ENCODE results near the gene CNMD.

Gene CNMD

DNA sequence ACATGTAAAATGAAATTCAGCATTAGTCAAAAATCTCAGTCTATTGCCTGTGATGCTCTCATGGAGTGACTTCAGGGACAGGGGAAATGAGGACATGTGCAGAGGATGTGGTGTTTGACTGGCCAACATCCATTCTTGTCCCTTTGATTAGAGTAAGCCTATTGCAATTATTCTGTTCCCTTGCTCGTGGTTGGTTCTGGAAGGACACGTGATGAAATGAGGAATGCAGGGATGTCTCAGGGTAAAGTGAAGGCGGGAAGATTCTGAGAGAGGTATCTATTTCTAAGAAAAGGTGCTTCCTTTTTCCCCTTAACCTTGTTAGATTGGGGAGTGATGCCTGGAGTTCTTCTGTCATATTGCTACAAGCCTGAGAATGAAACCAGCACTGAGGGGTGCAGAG is 37.1 kb upstream of the CNMD start:
- Histone ChIP-seq H3K4me3 (ENCODE audit: low read depth, low read length) (no peak overlapping the region), H3K4me1 (ENCODE audit: control insufficient read depth, insufficient read depth, low read length) (no peaks in the 10 kb centered on the region), H3K27ac (ENCODE audit: low read depth, low read length) (no peak overlapping the region), H3K9me3 (ENCODE audit: control insufficient read depth, insufficient read depth, low read depth, low read length) (no peaks in the 10 kb centered on the region), H3K36me3 (ENCODE audit: control insufficient read depth, insufficient read depth, low read length) (no peaks in the 10 kb centered on the region), H3K9ac (ENCODE audit: low read length) (no peak overlapping the region), H3K27me3 (ENCODE audit: control insufficient read depth, insufficient read depth, low read length) (no peaks in the 10 kb centered on the region)

DNA sequence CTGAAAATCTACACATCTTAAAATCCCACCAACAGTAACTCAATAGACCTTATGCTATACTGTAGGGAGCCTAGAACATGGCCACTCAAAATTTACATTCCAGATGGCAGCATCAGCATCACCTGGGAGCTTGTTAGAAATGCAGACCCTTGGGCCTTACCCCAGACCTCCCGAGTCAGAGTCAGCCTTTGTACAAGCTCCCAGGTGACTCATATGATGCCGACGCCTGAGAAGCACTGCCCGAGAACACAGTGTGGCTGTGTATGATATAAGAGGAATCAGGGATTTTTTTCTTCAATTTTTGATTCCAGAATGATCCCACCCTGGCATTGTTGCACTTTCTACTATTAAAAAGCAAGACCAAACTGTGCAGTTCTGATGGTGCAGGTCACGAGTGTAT is 35.9 kb upstream of the CNMD start:
- H3K27ac ChIP-seq (ENCODE audit: low read depth, low read length) = no peak overlapping the region
- no peak overlapping the region for H3K9ac ChIP-seq (ENCODE audit: low read length)
- no peaks in the 10 kb centered on the region for H3K36me3 ChIP-seq (ENCODE audit: control insufficient read depth, insufficient read depth, low read length)
- H3K9me3 ChIP-seq (ENCODE audit: control insufficient read depth, insufficient read depth, low read depth, low read length) = no peaks in the 10 kb centered on the region
- no peaks in the 10 kb centered on the region for H3K4me1 ChIP-seq (ENCODE audit: control insufficient read depth, insufficient read depth, low read length)
- no peaks in the 10 kb centered on the region for H3K27me3 ChIP-seq (ENCODE audit: control insufficient read depth, insufficient read depth, low read length)
- H3K4me3 ChIP-seq (ENCODE audit: low read depth, low read length) = no peak overlapping the region

DNA sequence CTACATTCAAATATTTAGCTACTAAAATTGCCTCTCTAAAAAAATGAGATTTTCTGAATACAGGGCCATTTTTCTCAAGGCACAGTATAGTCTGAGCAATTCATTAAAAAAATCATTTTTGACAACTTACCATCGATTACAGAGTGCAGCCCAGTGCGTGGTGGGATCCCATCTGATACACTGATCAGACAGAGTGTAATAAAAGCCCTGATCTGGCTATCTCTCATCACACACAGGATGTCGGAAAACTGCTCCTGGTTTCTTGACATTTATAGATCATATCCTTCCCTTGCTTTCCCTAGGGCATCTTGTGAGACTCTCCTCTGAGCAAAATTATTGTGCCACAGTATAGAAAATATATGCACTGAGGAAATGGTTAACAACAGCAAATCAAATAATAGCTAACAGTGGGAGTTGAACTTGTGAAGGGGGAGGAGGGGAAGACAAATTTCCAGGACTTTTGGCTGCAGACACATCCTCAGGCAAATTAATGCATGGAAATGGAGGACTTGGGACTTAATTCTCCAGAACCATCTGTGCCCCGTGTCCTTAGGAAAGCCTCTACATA is 28.4 kb upstream of the CNMD start:
- H3K4me3 ChIP-seq (ENCODE audit: low read depth, low read length) = no peak overlapping the region
- H3K9ac ChIP-seq (ENCODE audit: low read length) = no peak overlapping the region
- no peaks in the 10 kb centered on the region for H3K4me1 ChIP-seq (ENCODE audit: control insufficient read depth, insufficient read depth, low read length)
- no peaks in the 10 kb centered on the region for H3K27me3 ChIP-seq (ENCODE audit: control insufficient read depth, insufficient read depth, low read length)
- no peaks in the 10 kb centered on the region for H3K9me3 ChIP-seq (ENCODE audit: control insufficient read depth, insufficient read depth, low read depth, low read length)
- no peak overlapping the region for H3K27ac ChIP-seq (ENCODE audit: low read depth, low read length)
- no peaks in the 10 kb centered on the region for H3K36me3 ChIP-seq (ENCODE audit: control insufficient read depth, insufficient read depth, low read length)

DNA sequence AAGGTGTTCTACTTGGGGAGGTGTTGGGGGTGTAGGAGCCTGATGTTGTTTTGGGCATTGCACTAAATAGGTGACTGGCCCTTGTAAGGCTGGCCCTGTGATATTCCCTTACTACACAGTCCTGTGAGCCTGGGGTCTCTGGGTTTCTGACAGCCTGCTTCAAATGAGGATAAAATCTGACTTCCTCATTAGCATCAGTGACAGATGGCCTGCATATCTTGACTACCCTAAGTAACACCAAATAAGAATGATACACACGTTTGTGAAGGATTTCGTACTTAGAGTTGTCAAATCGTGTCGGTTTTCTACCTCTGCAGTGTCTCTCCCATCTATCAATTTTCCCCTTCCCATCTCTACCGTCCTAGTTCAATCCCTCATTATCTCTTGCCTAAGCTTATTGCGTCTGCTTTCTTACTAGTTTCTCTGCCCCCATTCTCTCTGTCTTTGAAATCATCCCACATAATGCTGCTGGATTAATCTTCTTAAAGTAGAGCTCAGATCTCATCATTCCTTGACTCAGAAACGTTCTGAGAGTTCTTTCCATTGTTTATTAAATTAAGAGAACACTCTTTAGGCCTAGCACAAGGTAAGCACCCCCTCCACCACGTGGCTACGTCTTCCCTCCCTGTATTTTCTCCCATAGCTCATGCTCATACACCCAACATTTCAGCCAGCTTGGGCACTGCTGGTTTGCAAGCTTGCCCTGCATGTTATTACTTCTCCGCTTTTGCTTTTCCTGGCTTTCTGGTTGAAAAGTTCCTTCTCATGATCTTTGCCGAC is 26.2 kb upstream of the CNMD start:
- no peak overlapping the region for H3K27ac ChIP-seq (ENCODE audit: low read depth, low read length)
- H3K9me3 ChIP-seq (ENCODE audit: control insufficient read depth, insufficient read depth, low read depth, low read length) = no peaks in the 10 kb centered on the region
- no peaks in the 10 kb centered on the region for H3K27me3 ChIP-seq (ENCODE audit: control insufficient read depth, insufficient read depth, low read length)
- H3K4me3 ChIP-seq (ENCODE audit: low read depth, low read length) = no peak overlapping the region
- no peaks in the 10 kb centered on the region for H3K36me3 ChIP-seq (ENCODE audit: control insufficient read depth, insufficient read depth, low read length)
- no peaks in the 10 kb centered on the region for H3K4me1 ChIP-seq (ENCODE audit: control insufficient read depth, insufficient read depth, low read length)
- no peak overlapping the region for H3K9ac ChIP-seq (ENCODE audit: low read length)

DNA sequence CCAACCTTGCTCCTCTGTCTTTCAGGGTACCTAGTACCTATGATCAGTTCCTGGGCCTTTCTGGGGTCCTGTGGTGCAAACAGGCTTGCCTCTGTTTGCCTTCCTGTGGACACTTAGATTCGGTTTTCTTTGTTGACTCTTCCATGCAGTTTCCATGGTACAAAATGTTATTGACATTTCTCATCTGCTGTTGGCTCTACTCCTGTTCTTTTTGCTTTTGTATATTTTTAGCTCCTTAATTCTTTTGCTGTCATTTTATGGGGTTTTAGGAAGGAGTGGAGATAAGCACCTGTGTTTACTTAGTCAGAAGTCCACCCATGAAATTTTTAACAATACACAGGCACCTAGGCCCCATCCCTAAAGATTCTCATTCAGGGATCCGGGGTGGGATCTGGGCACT is 20.5 kb upstream of the CNMD start:
- Histone ChIP-seq H3K4me3 (ENCODE audit: low read depth, low read length) (no peak overlapping the region), H3K27me3 (ENCODE audit: control insufficient read depth, insufficient read depth, low read length) (no peaks in the 10 kb centered on the region), H3K27ac (ENCODE audit: low read depth, low read length) (no peak overlapping the region), H3K9me3 (ENCODE audit: control insufficient read depth, insufficient read depth, low read depth, low read length) (no peaks in the 10 kb centered on the region), H3K9ac (ENCODE audit: low read length) (no peak overlapping the region), H3K36me3 (ENCODE audit: control insufficient read depth, insufficient read depth, low read length) (no peaks in the 10 kb centered on the region), H3K4me1 (ENCODE audit: control insufficient read depth, insufficient read depth, low read length) (no peaks in the 10 kb centered on the region)

DNA sequence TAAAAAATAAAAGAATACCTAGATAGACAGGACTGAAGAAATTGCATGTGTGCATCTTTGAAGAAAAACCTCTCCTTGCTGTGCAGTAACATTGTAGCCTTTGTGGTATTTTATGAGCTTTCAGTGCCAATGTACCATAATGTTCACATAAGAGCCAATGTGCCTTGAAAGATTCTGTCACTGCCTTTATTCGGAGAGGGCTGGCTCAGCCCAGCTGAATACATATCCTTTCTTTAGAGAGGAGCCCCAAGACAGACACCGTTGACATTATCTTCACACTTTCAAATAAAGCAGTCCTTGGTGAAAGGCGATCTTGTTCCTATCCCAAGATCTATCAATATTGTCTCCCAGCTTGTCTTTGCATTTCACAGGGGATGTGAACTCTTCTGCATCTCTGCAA is 18.5 kb upstream of the CNMD start:
- H3K9ac ChIP-seq (ENCODE audit: low read length) = no peak overlapping the region
- H3K36me3 ChIP-seq (ENCODE audit: control insufficient read depth, insufficient read depth, low read length) = no peaks in the 10 kb centered on the region
- no peaks in the 10 kb centered on the region for H3K9me3 ChIP-seq (ENCODE audit: control insufficient read depth, insufficient read depth, low read depth, low read length)
- no peak overlapping the region for H3K4me3 ChIP-seq (ENCODE audit: low read depth, low read length)
- H3K27ac ChIP-seq (ENCODE audit: low read depth, low read length) = no peak overlapping the region
- H3K4me1 ChIP-seq (ENCODE audit: control insufficient read depth, insufficient read depth, low read length) = no peaks in the 10 kb centered on the region
- H3K27me3 ChIP-seq (ENCODE audit: control insufficient read depth, insufficient read depth, low read length) = no peaks in the 10 kb centered on the region

DNA sequence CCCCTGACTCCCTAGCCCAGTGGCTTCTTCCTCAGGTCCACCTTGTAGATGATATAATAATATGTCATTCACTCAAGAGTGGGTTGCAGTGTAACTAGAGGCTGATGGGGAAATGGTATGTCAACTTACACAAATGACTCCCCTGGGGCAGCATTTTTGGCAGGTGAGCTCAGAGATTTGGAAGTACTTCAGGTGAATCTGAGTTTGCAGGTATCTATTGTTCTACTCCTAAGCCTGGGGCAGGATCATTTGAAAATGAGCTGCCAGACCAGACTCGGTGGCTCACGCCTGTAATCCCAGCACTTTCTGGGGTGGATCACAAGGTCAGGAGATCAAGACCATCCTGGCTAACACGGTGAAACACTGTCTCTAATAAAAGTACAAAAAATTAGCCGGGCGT is 11.6 kb upstream of the CNMD start:
- no peaks in the 10 kb centered on the region for H3K36me3 ChIP-seq (ENCODE audit: control insufficient read depth, insufficient read depth, low read length)
- H3K4me1 ChIP-seq (ENCODE audit: control insufficient read depth, insufficient read depth, low read length) = 0 out of 2 replicates have a peak, but pooled peaks cover 6% of the 10 kb centered on the region
- H3K9ac ChIP-seq (ENCODE audit: low read length) = no peak overlapping the region
- H3K27ac ChIP-seq (ENCODE audit: low read depth, low read length) = no peak overlapping the region
- H3K4me3 ChIP-seq (ENCODE audit: low read depth, low read length) = no peak overlapping the region
- H3K9me3 ChIP-seq (ENCODE audit: control insufficient read depth, insufficient read depth, low read depth, low read length) = 0 out of 2 replicates have a peak, but pooled peaks cover 3% of the 10 kb centered on the region
- H3K27me3 ChIP-seq (ENCODE audit: control insufficient read depth, insufficient read depth, low read length) = no peaks in the 10 kb centered on the region

DNA sequence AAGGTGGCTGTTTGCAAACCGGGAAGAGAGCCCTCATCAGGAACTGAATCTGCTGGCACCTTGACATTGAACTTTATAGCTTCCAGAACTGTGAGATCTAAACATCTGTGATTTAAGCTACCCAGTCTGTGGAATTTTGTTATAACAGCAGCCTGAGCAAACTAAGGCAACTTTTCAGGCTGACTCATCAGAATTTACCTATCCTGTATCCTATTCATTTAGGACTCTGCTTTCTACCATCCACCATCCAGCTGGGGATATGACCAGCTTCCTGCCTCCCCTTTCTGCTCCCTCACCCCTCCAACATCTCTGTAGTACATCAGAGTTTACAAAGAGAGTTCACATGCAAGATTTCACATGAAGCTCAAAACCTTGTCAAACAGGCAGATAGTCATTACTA is 11.1 kb upstream of the CNMD start:
- H3K27ac ChIP-seq (ENCODE audit: low read depth, low read length) = no peak overlapping the region
- no peak overlapping the region for H3K9ac ChIP-seq (ENCODE audit: low read length)
- H3K36me3 ChIP-seq (ENCODE audit: control insufficient read depth, insufficient read depth, low read length) = no peaks in the 10 kb centered on the region
- no peaks in the 10 kb centered on the region for H3K27me3 ChIP-seq (ENCODE audit: control insufficient read depth, insufficient read depth, low read length)
- H3K4me3 ChIP-seq (ENCODE audit: low read depth, low read length) = no peak overlapping the region
- 0 out of 2 replicates have a peak, but pooled peaks cover 6% of the 10 kb centered on the region for H3K4me1 ChIP-seq (ENCODE audit: control insufficient read depth, insufficient read depth, low read length)
- H3K9me3 ChIP-seq (ENCODE audit: control insufficient read depth, insufficient read depth, low read depth, low read length) = 0 out of 2 replicates have a peak, but pooled peaks cover 3% of the 10 kb centered on the region

DNA sequence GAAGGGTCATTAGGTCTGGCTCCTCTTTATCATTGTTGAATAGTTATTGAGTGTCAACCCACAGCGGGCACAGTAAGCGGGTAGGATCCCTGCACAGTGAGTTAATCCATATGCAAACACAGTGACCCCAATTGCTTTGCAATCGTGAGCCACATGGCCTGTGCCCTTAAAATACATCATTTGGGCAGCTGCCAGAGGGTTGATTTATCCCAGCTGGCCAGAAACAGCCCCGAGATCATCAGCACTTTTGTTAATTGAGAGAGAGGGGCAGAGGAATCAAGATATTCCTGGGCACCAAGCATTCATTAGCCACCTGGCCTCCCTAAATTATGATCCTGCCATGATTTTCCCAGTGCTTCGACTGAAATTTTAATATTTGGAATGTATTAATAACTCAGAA is 9.8 kb upstream of the CNMD start:
- Histone ChIP-seq H3K36me3 (ENCODE audit: control insufficient read depth, insufficient read depth, low read length) (no peaks in the 10 kb centered on the region), H3K9ac (ENCODE audit: low read length) (no peak overlapping the region), H3K27ac (ENCODE audit: low read depth, low read length) (no peak overlapping the region), H3K27me3 (ENCODE audit: control insufficient read depth, insufficient read depth, low read length) (no peaks in the 10 kb centered on the region), H3K9me3 (ENCODE audit: control insufficient read depth, insufficient read depth, low read depth, low read length) (0 out of 2 replicates have a peak, but pooled peaks cover 3% of the 10 kb centered on the region), H3K4me3 (ENCODE audit: low read depth, low read length) (no peak overlapping the region), H3K4me1 (ENCODE audit: control insufficient read depth, insufficient read depth, low read length) (0 out of 2 replicates have a peak, but pooled peaks cover 6% of the 10 kb centered on the region)

DNA sequence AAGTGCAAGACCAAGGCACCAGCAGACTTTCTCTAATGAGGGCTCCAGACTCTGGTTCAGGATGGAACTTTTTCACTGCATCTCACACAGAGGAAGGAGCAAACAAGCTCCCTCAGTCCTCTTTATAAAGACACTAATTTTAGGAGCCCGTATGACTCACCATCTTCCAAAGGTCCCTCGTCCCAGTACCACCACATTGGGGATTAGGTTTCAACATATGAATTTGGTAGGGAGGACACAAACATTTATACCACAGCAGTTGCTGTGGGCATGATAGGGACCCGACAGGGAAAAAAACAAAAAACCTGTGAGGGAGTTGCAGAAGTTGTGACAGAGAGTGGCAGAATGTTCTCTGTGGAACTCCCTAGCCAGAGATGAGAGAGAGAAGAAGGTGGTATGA is 6.5 kb upstream of the CNMD start:
- Histone ChIP-seq H3K9ac (ENCODE audit: low read length) (no peak overlapping the region), H3K4me3 (ENCODE audit: low read depth, low read length) (no peak overlapping the region), H3K27me3 (ENCODE audit: control insufficient read depth, insufficient read depth, low read length) (no peaks in the 10 kb centered on the region), H3K4me1 (ENCODE audit: control insufficient read depth, insufficient read depth, low read length) (0 out of 2 replicates have a peak, but pooled peaks cover 6% of the 10 kb centered on the region), H3K36me3 (ENCODE audit: control insufficient read depth, insufficient read depth, low read length) (no peaks in the 10 kb centered on the region), H3K27ac (ENCODE audit: low read depth, low read length) (no peak overlapping the region), H3K9me3 (ENCODE audit: control insufficient read depth, insufficient read depth, low read depth, low read length) (peaks cover 6% of the 10 kb centered on the region; the same call in 1 of the 2 replicates)

DNA sequence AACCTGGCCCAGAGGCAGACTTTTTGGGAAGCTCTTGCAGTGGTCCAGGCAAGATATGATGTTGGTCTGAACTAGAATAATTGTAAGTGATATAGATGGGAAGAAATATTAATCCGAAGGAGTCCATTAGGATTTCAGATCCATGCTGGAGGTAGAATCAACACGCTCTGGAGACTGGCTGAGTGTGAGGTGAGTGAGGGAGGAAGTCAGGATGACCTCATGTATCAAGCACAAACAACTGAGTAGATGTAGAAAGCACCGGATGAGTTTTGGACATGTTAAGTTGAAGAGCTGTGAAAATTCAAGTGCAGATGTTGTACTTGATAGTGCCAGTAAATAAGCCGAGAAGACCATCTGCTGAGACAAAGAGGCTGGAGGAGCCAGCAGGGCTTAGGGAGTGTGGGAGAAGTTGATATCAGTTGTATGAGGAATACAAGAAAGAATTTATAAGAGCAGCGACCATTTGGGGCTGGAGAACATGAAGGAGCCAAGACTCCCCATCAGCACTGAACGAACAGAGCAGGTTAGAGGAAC is 5.3 kb upstream of the CNMD start:
- no peak overlapping the region for H3K27ac ChIP-seq (ENCODE audit: low read depth, low read length)
- H3K9ac ChIP-seq (ENCODE audit: low read length) = no peak overlapping the region
- H3K4me3 ChIP-seq (ENCODE audit: low read depth, low read length) = no peak overlapping the region
- peaks cover 8% of the 10 kb centered on the region; the same call in 1 of the 2 replicates for H3K27me3 ChIP-seq (ENCODE audit: control insufficient read depth, insufficient read depth, low read length)
- H3K9me3 ChIP-seq (ENCODE audit: control insufficient read depth, insufficient read depth, low read depth, low read length) = peaks cover 3% of the 10 kb centered on the region; the same call in 1 of the 2 replicates
- H3K4me1 ChIP-seq (ENCODE audit: control insufficient read depth, insufficient read depth, low read length) = peaks cover 8% of the 10 kb centered on the region
- H3K36me3 ChIP-seq (ENCODE audit: control insufficient read depth, insufficient read depth, low read length) = no peaks in the 10 kb centered on the region
